ENCODE measurements around the gene COL24A1.
"Not testable (repeated sequence)": the region's sequence is repeated elsewhere in the genome, so short reads cannot be mapped to it uniquely, and the experiment has no call there.

COL24A1 gene

GRCh38 chr1:85976516-85977205 lies 179.9 kb downstream of the COL24A1 start:
- DNase-seq: no peak

GRCh38 chr1:85975912-85976371 lies 180.6 kb downstream of the COL24A1 start:
- DNase-seq: no peak

GRCh38 chr1:85962457-85962856 lies 194.1 kb downstream of the COL24A1 start:
- DNase-seq: no peak

GRCh38 chr1:85957760-85958159 lies 198.8 kb downstream of the COL24A1 start:
- no peak for DNase-seq

- DNase-seq: not testable (repeated sequence)
Observed at GRCh38 chr1:85955218-85955617, 201.4 kb downstream of the COL24A1 start.

- no peak for DNase-seq
Observed at GRCh38 chr1:85952460-85952859, 204.1 kb downstream of the COL24A1 start.

GRCh38 chr1:85947186-85947585 lies 209.4 kb downstream of the COL24A1 start:
- DNase-seq: no peak

- no peak for DNase-seq
Observed at GRCh38 chr1:85943945-85944344, 212.6 kb downstream of the COL24A1 start.

- no peak for DNase-seq
Observed at GRCh38 chr1:85943526-85943925, 213.0 kb downstream of the COL24A1 start.

- no peak for DNase-seq
Observed at GRCh38 chr1:85940656-85941306, 215.8 kb downstream of the COL24A1 start.

- DNase-seq: no peak
Observed at GRCh38 chr1:85938829-85939228, 217.7 kb downstream of the COL24A1 start.

- no peak for DNase-seq
Observed at GRCh38 chr1:85936470-85936869, 220.1 kb downstream of the COL24A1 start.

- no peak for DNase-seq
Observed at GRCh38 chr1:85936057-85936456, 220.5 kb downstream of the COL24A1 start.

GRCh38 chr1:85935234-85935633 lies 221.3 kb downstream of the COL24A1 start:
- no peak for DNase-seq

- DNase-seq: no peak
Observed at GRCh38 chr1:85934516-85934915, 222.1 kb downstream of the COL24A1 start.

GRCh38 chr1:85933961-85934360 lies 222.6 kb downstream of the COL24A1 start:
- no peak for DNase-seq

GRCh38 chr1:85911742-85912141 lies 244.8 kb downstream of the COL24A1 start:
- DNase-seq: peak; percentile 4

- DNase-seq: no peak
Observed at GRCh38 chr1:85900921-85901320, 255.7 kb downstream of the COL24A1 start.

GRCh38 chr1:85898861-85899260 lies 257.7 kb downstream of the COL24A1 start:
- no peak for DNase-seq

GRCh38 chr1:85894651-85895050 lies 261.9 kb downstream of the COL24A1 start:
- DNase-seq: peak; percentile 72

- DNase-seq: no peak
Observed at GRCh38 chr1:85892366-85892765, 264.2 kb downstream of the COL24A1 start.

GRCh38 chr1:85889870-85890269 lies 266.7 kb downstream of the COL24A1 start:
- DNase-seq: no peak

- DNase-seq: no peak
Observed at GRCh38 chr1:85888921-85889320, 267.7 kb downstream of the COL24A1 start.

- DNase-seq: peak; percentile 33
Observed at GRCh38 chr1:85884372-85885035, 272.1 kb downstream of the COL24A1 start.

Data from hematopoietic multipotent progenitor cell treated with erythropoietin and hydrocortisone succinate and interleukin-3 and kit ligand, for 6 days (in vitro differentiated cells).